ENCODE measurements around the gene ZFYVE27.

Gene ZFYVE27

GRCh38 chr10:97771055-97771891 is 34.3 kb downstream of the ZFYVE27 start:
- DNase-seq (ENCODE audit: low read depth) = peak; percentile 21

- DNase-seq (ENCODE audit: low read depth) = no peak
These were observed 35.2 kb downstream of the ZFYVE27 start, which contains the start of gene SFRP5 for GRCh38 chr10:97771913-97772823. TSS of gene SFRP5 (minus strand) at chr10:97771999. CDS start at chr10:97771833, 166 bp downstream.

- no peak for DNase-seq (ENCODE audit: low read depth)
These were observed 36.2 kb downstream of the ZFYVE27 start for GRCh38 chr10:97773096-97773495.

- no peak for DNase-seq (ENCODE audit: low read depth)
These were observed 37.9 kb downstream of the ZFYVE27 start for GRCh38 chr10:97774811-97775294.

- no peak for DNase-seq (ENCODE audit: low read depth)
These were observed 40.2 kb downstream of the ZFYVE27 start for GRCh38 chr10:97777143-97777542.

GRCh38 chr10:97778452-97779302 is 41.7 kb downstream of the ZFYVE27 start:
- no peak for DNase-seq (ENCODE audit: low read depth)

- DNase-seq (ENCODE audit: low read depth) = no peak
These were observed 42.6 kb downstream of the ZFYVE27 start for GRCh38 chr10:97779492-97779891.

GRCh38 chr10:97779975-97780374 is 43.0 kb downstream of the ZFYVE27 start:
- DNase-seq (ENCODE audit: low read depth) = no peak

GRCh38 chr10:97780841-97781617 is 44.1 kb downstream of the ZFYVE27 start:
- no peak for DNase-seq (ENCODE audit: low read depth)

GRCh38 chr10:97781618-97782331 is 44.8 kb downstream of the ZFYVE27 start:
- DNase-seq (ENCODE audit: low read depth) = no peak

GRCh38 chr10:97782455-97783228 is 45.7 kb downstream of the ZFYVE27 start:
- peak; percentile 36 for DNase-seq (ENCODE audit: low read depth)

- peak; percentile 9 for DNase-seq (ENCODE audit: low read depth)
These were observed 47.4 kb downstream of the ZFYVE27 start for GRCh38 chr10:97784200-97784810.

GRCh38 chr10:97785231-97785630 is 48.3 kb downstream of the ZFYVE27 start:
- no peak for DNase-seq (ENCODE audit: low read depth)

GRCh38 chr10:97785731-97786130 is 48.8 kb downstream of the ZFYVE27 start:
- DNase-seq (ENCODE audit: low read depth) = no peak

- DNase-seq (ENCODE audit: low read depth) = peak; percentile 87
These were observed 51.9 kb downstream of the ZFYVE27 start for GRCh38 chr10:97788552-97789442.

- no peak for DNase-seq (ENCODE audit: low read depth)
These were observed 53.0 kb downstream of the ZFYVE27 start for GRCh38 chr10:97789770-97790397.
